Activated naive CD8-positive, alpha-beta T cell treated with anti-CD3 and anti-CD28 coated beads, Interleukin-2, amount 50 U/mL, for 16 hours (primary cell): ENCODE results near the gene KRTAP9-8.
"Not testable (repeated sequence)": the region's sequence is repeated elsewhere in the genome, so short reads cannot be mapped to it uniquely, and the experiment has no call there.

ENCODE experiments used
- DNase-seq: peaks from one replicate; pipeline ENCODE4 v3.0.0-alpha.2; 2020; ENCODE audit warnings: low read depth, low spot score

The KRTAP9-8 gene

GRCh38 chr17:41255381-41256290 lies 17.8 kb downstream of the KRTAP9-8 start, which contains the start of gene KRTAP9-9:
TSS of gene KRTAP9-9 (plus strand) at chr17:41255384.
- DNase-seq: not testable (repeated sequence)

DNA sequence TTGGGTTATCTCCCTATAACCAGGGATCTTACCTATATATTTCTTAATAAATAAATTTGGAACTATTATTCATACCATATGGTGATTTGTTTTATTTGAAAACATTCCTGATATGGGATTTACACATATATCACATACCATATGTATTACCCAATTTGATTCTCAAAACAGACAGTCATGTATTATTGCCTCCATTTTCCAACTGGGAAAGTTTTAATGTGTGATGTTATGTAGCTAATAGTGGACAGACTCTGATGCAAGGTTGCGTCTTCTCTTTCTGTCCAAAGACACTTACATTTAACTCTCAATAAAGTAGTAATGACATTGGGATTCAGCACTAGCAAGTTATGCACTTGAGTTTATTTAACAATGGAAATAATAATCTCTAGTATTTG lies 18.5 kb downstream of the KRTAP9-8 start:
- no peak for DNase-seq

GRCh38 chr17:41258406-41258805 lies 20.6 kb downstream of the KRTAP9-8 start:
- no peak for DNase-seq

GRCh38 chr17:41263212-41263611 lies 25.4 kb downstream of the KRTAP9-8 start:
- no peak for DNase-seq

DNA sequence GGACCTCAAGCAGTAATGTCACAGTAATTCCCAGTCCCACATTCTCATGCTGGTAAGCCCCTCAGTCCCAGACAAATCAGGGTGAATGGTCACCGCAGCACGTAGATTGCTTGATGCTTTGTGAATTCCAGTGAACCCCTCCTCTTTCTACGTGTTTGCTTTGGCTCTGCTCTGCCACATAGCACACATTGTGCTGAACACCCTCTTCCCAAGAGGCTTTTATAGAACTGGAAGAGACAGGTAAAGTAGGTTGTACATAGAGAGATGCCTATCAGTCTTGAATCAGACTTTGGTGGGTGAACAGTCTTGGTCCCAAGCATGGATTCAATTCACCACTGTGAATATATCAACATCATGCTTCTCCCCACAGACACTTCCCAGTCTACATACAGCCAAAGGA lies 26.8 kb downstream of the KRTAP9-8 start:
- no peak for DNase-seq

- DNase-seq: no peak
Observed at GRCh38 chr17:41265078-41265477, 27.3 kb downstream of the KRTAP9-8 start, which contains the start of gene KRTAP9-6. TSS of gene KRTAP9-6 (plus strand) at chr17:41265378. CDS start at chr17:41265378, 0 bp downstream.

GRCh38 chr17:41267711-41268110 lies 29.9 kb downstream of the KRTAP9-8 start:
- no peak for DNase-seq

DNA sequence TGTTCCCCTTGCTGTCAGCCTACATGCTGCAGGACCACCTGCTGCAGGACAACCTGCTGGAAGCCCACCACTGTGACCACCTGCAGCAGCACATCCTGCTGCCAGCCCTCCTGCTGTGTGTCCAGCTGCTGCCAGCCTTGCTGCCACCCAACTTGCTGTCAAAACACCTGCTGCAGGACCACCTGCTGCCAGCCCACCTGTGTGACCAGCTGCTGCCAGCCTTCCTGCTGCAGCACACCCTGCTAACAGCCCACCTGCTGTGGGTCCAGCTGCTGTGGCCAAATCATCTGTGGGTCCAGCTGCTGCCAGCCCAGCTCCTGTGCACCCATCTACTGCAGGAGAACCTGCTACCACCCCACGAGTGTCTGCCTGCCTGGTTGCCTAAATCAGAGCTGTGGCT lies 33.5 kb downstream of the KRTAP9-8 start:
- DNase-seq: not testable (repeated sequence)

DNA sequence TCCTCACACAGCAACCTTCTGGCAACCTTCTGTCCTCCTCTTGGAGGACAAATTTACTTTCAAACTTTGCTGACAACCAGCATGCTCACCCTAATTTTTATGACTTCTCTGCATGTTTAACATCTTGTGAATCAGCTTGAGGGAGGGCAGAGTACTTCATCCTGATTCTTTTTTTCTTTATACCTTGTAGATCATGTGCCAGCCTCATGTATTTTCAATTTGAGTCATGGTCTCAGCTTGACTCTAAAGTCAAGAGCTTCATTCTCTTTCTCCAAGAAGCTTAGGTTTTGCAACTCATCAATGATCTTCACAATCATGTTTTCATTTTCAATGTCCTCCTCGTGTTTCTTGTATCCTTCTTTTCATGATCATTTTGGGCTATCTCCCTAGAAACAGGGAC lies 34.1 kb downstream of the KRTAP9-8 start:
- no peak for DNase-seq

- DNase-seq: not testable (repeated sequence)
Observed at GRCh38 chr17:41275648-41276190, 37.9 kb downstream of the KRTAP9-8 start, which contains the start of gene KRTAP9-7. TSS of gene KRTAP9-7 (plus strand) at chr17:41275698. CDS start at chr17:41275698, 0 bp downstream.

DNA sequence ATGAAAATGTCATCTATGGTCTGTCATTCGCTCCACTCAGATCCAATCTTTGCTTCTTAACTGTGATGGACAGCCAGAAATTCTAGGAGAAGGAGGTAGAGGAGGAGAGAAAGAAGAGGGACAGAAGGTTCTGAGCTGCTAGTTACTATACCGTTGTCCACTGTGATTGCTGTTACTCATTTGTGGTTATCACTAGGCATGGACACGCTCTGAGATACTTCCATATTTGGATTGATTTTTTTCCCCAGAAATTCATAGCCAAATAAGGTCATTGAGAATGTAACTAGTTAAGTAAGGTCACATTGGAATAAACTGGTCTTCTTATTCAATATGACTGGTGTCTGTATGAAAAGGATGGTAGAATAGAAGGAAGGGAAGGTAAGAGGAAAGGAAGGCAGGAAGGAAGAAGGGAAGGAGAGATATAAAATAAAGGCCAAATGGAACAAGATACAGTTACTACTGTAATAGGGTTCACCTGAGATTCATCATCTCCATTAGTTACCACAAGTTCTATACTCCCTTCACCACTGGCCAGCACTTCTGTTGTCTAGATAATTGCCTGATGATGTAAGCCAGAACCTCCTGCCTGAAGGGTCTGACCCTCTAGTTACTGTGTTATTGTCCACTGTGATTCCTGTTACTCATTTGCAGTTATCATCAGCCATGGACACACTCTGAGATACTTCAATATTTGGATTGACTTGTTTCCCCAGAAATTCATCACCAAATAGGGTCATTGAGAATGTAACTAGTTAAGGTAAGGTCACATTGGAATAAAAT lies 40.6 kb downstream of the KRTAP9-8 start:
- DNase-seq: no peak

GRCh38 chr17:41284043-41284442 lies 46.2 kb downstream of the KRTAP9-8 start:
- no peak for DNase-seq

DNA sequence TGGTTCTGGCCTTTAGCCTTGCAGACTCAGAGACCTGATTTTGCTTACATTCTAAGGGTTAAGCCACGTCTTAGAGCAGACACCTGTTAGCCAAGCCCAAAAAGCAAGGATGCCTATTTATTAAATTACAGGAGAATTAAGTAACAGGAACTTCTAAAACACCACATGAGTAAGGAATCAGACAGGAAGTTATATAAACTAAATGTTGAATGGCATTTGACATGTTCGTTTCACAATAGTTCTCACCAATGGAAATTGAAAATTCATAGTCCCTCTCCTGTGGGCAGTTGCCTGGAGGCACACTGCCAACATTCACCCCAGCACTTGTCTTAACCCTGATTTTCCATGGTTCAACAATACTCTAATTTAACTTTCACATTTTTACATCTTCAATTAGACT lies 46.7 kb downstream of the KRTAP9-8 start:
- no peak for DNase-seq

DNA sequence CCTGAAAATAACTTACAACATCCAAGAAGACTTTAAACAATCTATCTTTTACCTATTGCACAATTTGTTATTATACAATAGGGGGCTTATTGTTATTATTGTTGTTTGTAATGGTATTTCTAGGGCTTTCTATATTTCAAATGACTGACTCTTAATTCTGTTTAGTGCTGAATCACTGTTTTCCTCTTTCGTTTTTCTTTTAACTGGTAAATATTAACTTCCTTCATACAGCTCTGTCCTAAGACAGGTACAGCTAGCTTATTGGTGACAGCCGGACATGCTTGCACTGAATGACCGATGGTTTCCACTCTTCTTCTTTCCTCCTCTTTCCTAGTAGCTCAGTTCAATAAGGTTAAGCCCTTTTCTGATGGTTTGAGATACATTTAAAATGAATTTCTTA lies 49.3 kb downstream of the KRTAP9-8 start:
- no peak for DNase-seq
